ENCODE measurements around the gene SALL4. TPM values are rescaled to one million over a fixed set of nuclear protein-coding genes. Genes with fewer than 3 reads are reported as not detected.

The SALL4 gene
- total and polyA plus RNA-seq, 2 experiments from 2014 or later, result 122 to 227 TPM

GRCh38 chr20:51830538-51830937, 28.2 kb upstream of the SALL4 start (continued):
- TF ChIP-seq, protein P1, sequence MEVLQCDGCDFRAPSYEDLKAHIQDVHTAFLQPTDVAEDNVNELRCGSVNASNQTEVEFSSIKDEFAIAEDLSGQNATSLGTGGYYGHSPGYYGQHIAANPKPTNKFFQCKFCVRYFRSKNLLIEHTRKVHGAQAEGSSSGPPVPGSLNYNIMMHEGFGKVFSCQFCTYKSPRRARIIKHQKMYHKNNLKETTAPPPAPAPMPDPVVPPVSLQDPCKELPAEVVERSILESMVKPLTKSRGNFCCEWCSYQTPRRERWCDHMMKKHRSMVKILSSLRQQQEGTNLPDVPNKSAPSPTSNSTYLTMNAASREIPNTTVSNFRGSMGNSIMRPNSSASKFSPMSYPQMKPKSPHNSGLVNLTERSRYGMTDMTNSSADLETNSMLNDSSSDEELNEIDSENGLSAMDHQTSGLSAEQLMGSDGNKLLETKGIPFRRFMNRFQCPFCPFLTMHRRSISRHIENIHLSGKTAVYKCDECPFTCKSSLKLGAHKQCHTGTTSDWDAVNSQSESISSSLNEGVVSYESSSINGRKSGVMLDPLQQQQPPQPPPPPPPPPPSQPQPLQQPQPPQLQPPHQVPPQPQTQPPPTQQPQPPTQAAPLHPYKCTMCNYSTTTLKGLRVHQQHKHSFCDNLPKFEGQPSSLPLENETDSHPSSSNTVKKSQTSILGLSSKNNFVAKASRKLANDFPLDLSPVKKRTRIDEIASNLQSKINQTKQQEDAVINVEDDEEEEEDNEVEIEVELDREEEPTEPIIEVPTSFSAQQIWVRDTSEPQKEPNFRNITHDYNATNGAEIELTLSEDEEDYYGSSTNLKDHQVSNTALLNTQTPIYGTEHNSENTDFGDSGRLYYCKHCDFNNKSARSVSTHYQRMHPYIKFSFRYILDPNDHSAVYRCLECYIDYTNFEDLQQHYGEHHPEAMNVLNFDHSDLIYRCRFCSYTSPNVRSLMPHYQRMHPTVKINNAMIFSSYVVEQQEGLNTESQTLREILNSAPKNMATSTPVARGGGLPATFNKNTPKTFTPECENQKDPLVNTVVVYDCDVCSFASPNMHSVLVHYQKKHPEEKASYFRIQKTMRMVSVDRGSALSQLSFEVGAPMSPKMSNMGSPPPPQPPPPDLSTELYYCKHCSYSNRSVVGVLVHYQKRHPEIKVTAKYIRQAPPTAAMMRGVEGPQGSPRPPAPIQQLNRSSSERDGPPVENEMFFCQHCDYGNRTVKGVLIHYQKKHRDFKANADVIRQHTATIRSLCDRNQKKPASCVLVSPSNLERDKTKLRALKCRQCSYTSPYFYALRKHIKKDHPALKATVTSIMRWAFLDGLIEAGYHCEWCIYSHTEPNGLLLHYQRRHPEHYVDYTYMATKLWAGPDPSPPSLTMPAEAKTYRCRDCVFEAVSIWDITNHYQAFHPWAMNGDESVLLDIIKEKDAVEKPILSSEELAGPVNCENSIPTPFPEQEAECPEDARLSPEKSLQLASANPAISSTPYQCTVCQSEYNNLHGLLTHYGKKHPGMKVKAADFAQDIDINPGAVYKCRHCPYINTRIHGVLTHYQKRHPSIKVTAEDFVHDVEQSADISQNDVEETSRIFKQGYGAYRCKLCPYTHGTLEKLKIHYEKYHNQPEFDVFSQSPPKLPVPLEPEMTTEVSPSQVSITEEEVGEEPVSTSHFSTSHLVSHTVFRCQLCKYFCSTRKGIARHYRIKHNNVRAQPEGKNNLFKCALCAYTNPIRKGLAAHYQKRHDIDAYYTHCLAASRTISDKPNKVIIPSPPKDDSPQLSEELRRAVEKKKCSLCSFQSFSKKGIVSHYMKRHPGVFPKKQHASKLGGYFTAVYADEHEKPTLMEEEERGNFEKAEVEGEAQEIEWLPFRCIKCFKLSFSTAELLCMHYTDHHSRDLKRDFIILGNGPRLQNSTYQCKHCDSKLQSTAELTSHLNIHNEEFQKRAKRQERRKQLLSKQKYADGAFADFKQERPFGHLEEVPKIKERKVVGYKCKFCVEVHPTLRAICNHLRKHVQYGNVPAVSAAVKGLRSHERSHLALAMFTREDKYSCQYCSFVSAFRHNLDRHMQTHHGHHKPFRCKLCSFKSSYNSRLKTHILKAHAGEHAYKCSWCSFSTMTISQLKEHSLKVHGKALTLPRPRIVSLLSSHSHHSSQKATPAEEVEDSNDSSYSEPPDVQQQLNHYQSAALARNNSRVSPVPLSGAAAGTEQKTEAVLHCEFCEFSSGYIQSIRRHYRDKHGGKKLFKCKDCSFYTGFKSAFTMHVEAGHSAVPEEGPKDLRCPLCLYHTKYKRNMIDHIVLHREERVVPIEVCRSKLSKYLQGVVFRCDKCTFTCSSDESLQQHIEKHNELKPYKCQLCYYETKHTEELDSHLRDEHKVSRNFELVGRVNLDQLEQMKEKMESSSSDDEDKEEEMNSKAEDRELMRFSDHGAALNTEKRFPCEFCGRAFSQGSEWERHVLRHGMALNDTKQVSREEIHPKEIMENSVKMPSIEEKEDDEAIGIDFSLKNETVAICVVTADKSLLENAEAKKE (CRISPR knock-in tag; IDR thresholded peaks at IDR 0.05), result no peak
- TF ChIP-seq NANOG (IDR thresholded peaks at IDR 0.05; ENCODE audit: borderline replicate concordance), result no peak
- no peak for TF ChIP-seq ETS1 (IDR thresholded peaks at IDR 0.05)
- TF ChIP-seq EZH2 (IDR thresholded peaks at IDR 0.05; ENCODE audit: low read depth, unreplicated experiment), result no peak
- TF ChIP-seq EZH2phosphoT487 (IDR thresholded peaks at IDR 0.05; ENCODE audit: unreplicated experiment), result no peak
- TF ChIP-seq CREB1 (CRISPR knock-in tag; IDR thresholded peaks at IDR 0.05; ENCODE audit: low read depth), result no peak
- TF ChIP-seq JUNB (IDR thresholded peaks at IDR 0.05; ENCODE audit: unreplicated experiment), result no peak

GRCh38 chr20:51828762-51829161, 26.4 kb upstream of the SALL4 start:
- Mint-ChIP-seq H3K27ac (no peak overlapping the region), H3K27me3 (ENCODE audit: insufficient read depth, low read depth, poor library complexity) (peaks cover 15% of the 10 kb centered on the region), H3K36me3 (ENCODE audit: low read depth) (no peaks in the 10 kb centered on the region), H3K4me1 (peaks cover 18% of the 10 kb centered on the region), H3K9me3 (no peaks in the 10 kb centered on the region), H3K4me3 (no peak overlapping the region)
- no peaks in the 10 kb centered on the region for H3K27me3 ChIP-seq (ENCODE audit: insufficient read depth)
- no peak overlapping the region for H3K4me3 ChIP-seq
- no peaks in the 10 kb centered on the region for H4K20me1 ChIP-seq (replicated peaks; ENCODE audit: insufficient read depth)
- no peaks in the 10 kb centered on the region for H3K9me2 ChIP-seq (ENCODE audit: insufficient read depth)
- peak overlapping the region; percentile 51; the same call in 1 of the 2 replicates for H3K4me2 ChIP-seq
- peak; percentile 41 for DNase-seq (ENCODE audit: low spot score)
- no peaks in the 10 kb centered on the region for H3K36me3 ChIP-seq (ENCODE audit: insufficient read depth)
- no peaks in the 10 kb centered on the region for H3K79me2 ChIP-seq (replicated peaks; ENCODE audit: insufficient read depth)
- ATAC-seq, result peak; percentile 78
- H3F3A ChIP-seq (replicated peaks; ENCODE audit: low read depth), result no peaks in the 10 kb centered on the region
- H3K4me1 ChIP-seq (ENCODE audit: insufficient read depth), result peaks cover 10% of the 10 kb centered on the region; the same call in 1 of the 2 replicates
- H3K27ac ChIP-seq (ENCODE audit: low read depth), result no peak overlapping the region
- H2AFZ ChIP-seq, result peak overlapping the region; percentile 93; the same call in 1 of the 2 replicates
- TF ChIP-seq CTCF (conservative IDR thresholded peaks at IDR 0.05; ENCODE audit: low read depth in 2 of 2) (no peak), REST (IDR thresholded peaks at IDR 0.05; ENCODE audit: unreplicated experiment) (no peak), ETS1 (IDR thresholded peaks at IDR 0.05) (no peak)

All from GM23338 (cell line).